H1 (cell line): ENCODE data around the gene NECTIN2. TPM values are rescaled to one million over a fixed set of nuclear protein-coding genes. Genes with fewer than 3 reads are reported as not detected.

ENCODE experiments used
- CTCF ChIA-PET: fragments of 300-600 bp; sonication (Branson Sonifier 250); formaldehyde crosslinking; loops from one replicate; lab custom pipeline; 2021; ENCODE audit not compliant: partially characterized antibody; lab: Charles Lee
- POLR2A ChIA-PET: fragments of 300-600 bp; sonication (Branson Sonifier 250); formaldehyde crosslinking; loops from one replicate; lab custom pipeline; 2021; ENCODE audit warnings: inconsistent platforms; ENCODE audit not compliant: partially characterized antibody; lab: Charles Lee
- DNase-seq, 2 experiments: peaks; one replicate each; pipeline versions ENCODE4 v3.0.0 to v3.0.0-alpha.2; 2010 to 2022; ENCODE audit warnings: low spot score in 2 of 2, low read depth in 1 of 2, mixed read lengths in 1 of 2
- FAIRE-seq: peaks from 2 replicates; lab custom pipeline; 2011; peaks lifted over from hg19 to GRCh38; lab: Jason Lieb, UNC
- H2AFZ ChIP-seq: 2 replicates; pipeline ENCODE4 v1.8.1; 2012; ENCODE audit warnings: low read length, inconsistent platforms
- H2AK5ac ChIP-seq: 2 replicates; pipeline ENCODE4 v1.6.1; 2013; ENCODE audit warnings: low read depth, low read length
- H2BK120ac ChIP-seq: replicated peaks from 2 replicates; pipeline ENCODE3; 2013; ENCODE audit warnings: low read depth, low read length, inconsistent platforms
- H2BK12ac ChIP-seq: 2 replicates; pipeline ENCODE4 v1.6.1; 2013; ENCODE audit warnings: low read depth, low read length
- H2BK15ac ChIP-seq: 2 replicates; pipeline ENCODE4 v1.6.1; 2013; ENCODE audit warnings: low read length
- H2BK20ac ChIP-seq: 2 replicates; pipeline ENCODE4 v1.6.1; 2013; ENCODE audit warnings: low read length
- H2BK5ac ChIP-seq: 2 replicates; pipeline ENCODE4 v1.6.1; 2013; ENCODE audit warnings: low read depth, low read length
- H3K14ac ChIP-seq: 2 replicates; pipeline ENCODE4 v1.6.1; 2013; ENCODE audit warnings: inconsistent platforms; ENCODE audit not compliant: insufficient read length
- H3K18ac ChIP-seq: 2 replicates; pipeline ENCODE4 v1.6.1; 2013; ENCODE audit warnings: low read length; ENCODE audit errors: extremely low read depth
- H3K23ac ChIP-seq: 2 replicates; pipeline ENCODE4 v1.6.1; 2013; ENCODE audit warnings: inconsistent platforms; ENCODE audit not compliant: insufficient read length
- H3K23me2 ChIP-seq: 2 replicates; pipeline ENCODE4 v1.6.1; 2013; ENCODE audit warnings: low read depth, low read length
- H3K27ac ChIP-seq: 2 replicates; pipeline ENCODE4 v1.6.1; 2011; ENCODE audit warnings: low read depth, low read length, inconsistent platforms
- H3K27me3 ChIP-seq, 4 experiments: replicated peaks in 1 of 4; 1 replicate in 1 of 4; 2 replicates in 3 of 4; pipeline versions ENCODE4 v1.6.1 to v1.8.1; 2011 to 2013; ENCODE audit warnings: low read length in 3 of 4, mild to moderate bottlenecking in 3 of 4, inconsistent platforms in 2 of 4, mixed read lengths in 2 of 4, moderate library complexity in 1 of 4; ENCODE audit not compliant: control insufficient read depth in 3 of 4, insufficient read depth in 3 of 4; ENCODE audit errors: extremely low read depth in 1 of 4
- H3K36me3 ChIP-seq, 4 experiments: 2 replicates each; pipeline versions ENCODE4 v1.6.1 to v1.8.1; 2011 to 2013; ENCODE audit warnings: mild to moderate bottlenecking in 4 of 4, low read length in 3 of 4, moderate library complexity in 2 of 4, control low read depth in 1 of 4, inconsistent platforms in 1 of 4; ENCODE audit not compliant: insufficient read depth in 4 of 4, control insufficient read depth in 2 of 4
- H3K4ac ChIP-seq: replicated peaks from 2 replicates; pipeline ENCODE3; 2013; ENCODE audit warnings: low read length, low read depth, mixed read lengths, inconsistent platforms; ENCODE audit not compliant: insufficient read length
- H3K4me1 ChIP-seq, 4 experiments: replicated peaks in 1 of 4; 1 replicate in 1 of 4; 2 replicates in 3 of 4; pipeline versions ENCODE4 v1.6.1 to v1.8.1; 2011 to 2013; ENCODE audit warnings: low read length in 3 of 4, inconsistent platforms in 2 of 4, mixed read lengths in 1 of 4; ENCODE audit not compliant: insufficient read depth in 4 of 4, control insufficient read depth in 3 of 4
- H3K4me2 ChIP-seq, 2 experiments: 2 replicates each; pipeline versions ENCODE4 v1.6.1 to v1.8.1; 2011 to 2013; ENCODE audit warnings: low read depth in 2 of 2, low read length in 2 of 2, control low read depth in 1 of 2, inconsistent platforms in 1 of 2, mild to moderate bottlenecking in 1 of 2; ENCODE audit not compliant: insufficient read depth in 1 of 2
- H3K4me3 ChIP-seq, 4 experiments: fragments of 200-600, 300-600 bp in 1 of 4; sonication (generic), shearing (Covaris generic), sonication (Bioruptor Twin) in 1 of 4; 2 replicates each; pipeline versions ENCODE4 v1.5.1 to v1.8.1; 2011 to 2016; ENCODE audit warnings: low read length in 4 of 4, low read depth in 3 of 4, control low read depth in 2 of 4, inconsistent platforms in 2 of 4, mild to moderate bottlenecking in 2 of 4, mixed read lengths in 1 of 4, moderate library complexity in 1 of 4; ENCODE audit not compliant: insufficient read depth in 2 of 4; ENCODE audit errors: extremely low read depth in 1 of 4
- H3K56ac ChIP-seq: replicated peaks from 2 replicates; pipeline ENCODE3; 2013; ENCODE audit warnings: low read depth, mild to moderate bottlenecking, mixed read lengths, low read length, inconsistent platforms; ENCODE audit not compliant: insufficient read length
- H3K79me1 ChIP-seq: 2 replicates; pipeline ENCODE4 v1.6.1; 2013; ENCODE audit warnings: low read depth, low read length, control low read depth
- H3K79me2 ChIP-seq, 2 experiments: 2 replicates each; pipeline versions ENCODE4 v1.6.1 to v1.8.1; 2012 to 2013; ENCODE audit warnings: low read length in 2 of 2, mild to moderate bottlenecking in 2 of 2, inconsistent platforms in 1 of 2; ENCODE audit not compliant: insufficient read depth in 2 of 2, control insufficient read depth in 1 of 2
- H3K9ac ChIP-seq, 4 experiments: replicated peaks in 1 of 4; 1 replicate in 1 of 4; 2 replicates in 3 of 4; pipeline versions ENCODE4 v1.6.1 to v1.8.1; 2011 to 2013; ENCODE audit warnings: low read depth in 3 of 4, low read length in 3 of 4, control low read depth in 2 of 4, mild to moderate bottlenecking in 2 of 4, moderate library complexity in 2 of 4, inconsistent platforms in 1 of 4; ENCODE audit errors: extremely low read depth in 1 of 4
- H3K9me3 ChIP-seq, 2 experiments: 2 replicates each; pipeline versions ENCODE4 v1.6.1 to v1.8.1; 2012 to 2013; ENCODE audit warnings: mild to moderate bottlenecking in 2 of 2, moderate library complexity in 2 of 2, control low read depth in 1 of 2, inconsistent platforms in 1 of 2, low read depth in 1 of 2, low read length in 1 of 2, mixed read lengths in 1 of 2; ENCODE audit not compliant: insufficient read depth in 2 of 2
- H4K20me1 ChIP-seq, 2 experiments: replicated peaks in 1 of 2; 2 replicates each; pipeline versions ENCODE3 to v1.8.1; 2011 to 2013; ENCODE audit warnings: inconsistent platforms in 2 of 2, low read length in 2 of 2, mild to moderate bottlenecking in 1 of 2; ENCODE audit not compliant: insufficient read depth in 2 of 2, control insufficient read depth in 1 of 2
- H4K5ac ChIP-seq: 2 replicates; pipeline ENCODE4 v1.6.1; 2013; ENCODE audit warnings: low read length, low read depth, mixed read lengths, inconsistent platforms; ENCODE audit not compliant: insufficient read length
- H4K8ac ChIP-seq: 2 replicates; pipeline ENCODE4 v1.8.0; 2013; ENCODE audit warnings: mild to moderate bottlenecking, moderate library complexity, low read length, inconsistent platforms; ENCODE audit not compliant: insufficient read depth; ENCODE audit errors: extremely low read depth
- H4K91ac ChIP-seq: replicated peaks from 2 replicates; pipeline ENCODE3; 2013; ENCODE audit warnings: low read length, mixed read lengths, inconsistent platforms; ENCODE audit not compliant: insufficient read length
- BACH1 ChIP-seq: IDR thresholded peaks from 2 replicates; pipeline ENCODE4 v1.6.1; 2012; ENCODE audit warnings: low read length, improper control_type of control experiment
- CHD2 ChIP-seq: IDR thresholded peaks from 2 replicates; pipeline ENCODE4 v1.6.1; 2012; ENCODE audit warnings: low read length, improper control_type of control experiment
- CREB1 ChIP-seq: IDR thresholded peaks from 2 replicates; pipeline ENCODE4 v1.6.1; 2012; ENCODE audit warnings: inconsistent platforms
- CTBP2 ChIP-seq: IDR thresholded peaks from 2 replicates; pipeline ENCODE4 v1.7.0; 2011; ENCODE audit warnings: borderline replicate concordance, mild to moderate bottlenecking, moderate library complexity, mixed read lengths, low read length; ENCODE audit not compliant: insufficient read depth, insufficient read length
- EP300 ChIP-seq, 2 experiments: IDR thresholded peaks; 1 replicate in 1 of 2; 2 replicates in 1 of 2; pipeline ENCODE4 v1.6.1; 2011 to 2012; ENCODE audit warnings: low read depth in 2 of 2, low read length in 2 of 2, mild to moderate bottlenecking in 2 of 2, borderline replicate concordance in 1 of 2, inconsistent platforms in 1 of 2, moderate library complexity in 1 of 2
- GABPA ChIP-seq: IDR thresholded peaks from 2 replicates; pipeline ENCODE4 v1.6.1; 2011; ENCODE audit warnings: mild to moderate bottlenecking, low read length, moderate library complexity, borderline replicate concordance; ENCODE audit not compliant: insufficient read depth
- HDAC6 ChIP-seq: IDR thresholded peaks from one replicate; pipeline ENCODE4 v1.7.1; 2012; ENCODE audit warnings: low read depth, mild to moderate bottlenecking, inconsistent platforms, low read length, moderate library complexity
- KDM5A ChIP-seq: fragments of 200-600 bp; IDR thresholded peaks from 2 replicates; pipeline ENCODE4 v1.7.1; 2012; ENCODE audit warnings: mild to moderate bottlenecking, low read length, inconsistent platforms, mixed read lengths
- RAD21 ChIP-seq, 2 experiments: IDR thresholded peaks in 1 of 2; conservative IDR thresholded peaks in 1 of 2; 2 replicates each; pipeline ENCODE4 v1.6.1; 2011; ENCODE audit warnings: low read depth in 2 of 2, low read length in 2 of 2, improper control_type of control experiment in 1 of 2, inconsistent platforms in 1 of 2, mild to moderate bottlenecking in 1 of 2, moderate library complexity in 1 of 2
- RXRA ChIP-seq: IDR thresholded peaks from 2 replicates; pipeline ENCODE4 v1.6.1; 2011; ENCODE audit warnings: low read depth, mild to moderate bottlenecking, low read length, moderate library complexity; ENCODE audit not compliant: insufficient read depth
- SIN3A ChIP-seq, 2 experiments: IDR thresholded peaks in 1 of 2; conservative IDR thresholded peaks in 1 of 2; 2 replicates each; pipeline ENCODE4 v1.6.1; 2011 to 2012; ENCODE audit warnings: low read length in 2 of 2, improper control_type of control experiment in 1 of 2, low read depth in 1 of 2, mild to moderate bottlenecking in 1 of 2
- SRF ChIP-seq: IDR thresholded peaks from 2 replicates; pipeline ENCODE4 v1.6.1; 2011; ENCODE audit warnings: mild to moderate bottlenecking, low read depth, low read length, moderate library complexity
- TEAD4 ChIP-seq: IDR thresholded peaks from 2 replicates; pipeline ENCODE4 v1.6.1; 2012; ENCODE audit warnings: low read depth, low read length, inconsistent platforms, mixed read lengths
- YY1 ChIP-seq: IDR thresholded peaks from 2 replicates; pipeline ENCODE4 v1.6.1; 2011; ENCODE audit warnings: low read depth, mild to moderate bottlenecking, low read length
- WGBS, 2 experiments: shearing (Covaris generic) in 1 of 2; methylation state at CpG; one replicate each; pipeline versions ENCODE4 v1.1.6 to v1.1.7; 2013 to 2015; ENCODE audit warnings: low lambda C conversion rate in 2 of 2, mixed read lengths in 2 of 2, inconsistent platforms in 1 of 2, low coverage in 1 of 2, missing lambda C conversion rate in 1 of 2; ENCODE audit not compliant: insufficient replicate concordance in 2 of 2, insufficient coverage in 1 of 2, insufficient read length in 1 of 2; ENCODE audit errors: extremely low coverage in 1 of 2, missing lambda C conversion rate in 1 of 2; 5-methylcytosine and 5-hydroxymethylcytosine counted together
- polyA plus RNA-seq, 7 experiments: library from polyadenylated mRNA; depleted of rRNA in 3 of 7; stranded (reverse) in 5 of 7; unstranded in 2 of 7; fragments of >200 nt in 5 of 7; fragments of 200-250 nt in 2 of 7; gene quantifications; 1 replicate in 5 of 7; 2 replicates in 1 of 7; 4 replicates in 1 of 7; pipeline versions ENCODE4 v1.2.1 to v1.2.3, GENCODE V29; 2011 to 2013; ENCODE audit warnings: missing spikeins in 2 of 7, mixed read lengths in 2 of 7
- total RNA-seq: library from RNA; stranded (reverse); fragmentation: NEBNext Ultra II Directional; extraction: Animal tissue kit (Norgen Biotek cat#: 25700); gene quantifications from 2 replicates; pipeline ENCODE4 v1.2.1, GENCODE V29; 2021

The NECTIN2 gene
- total and polyA plus RNA-seq, 2 of the 8 experiments (the other 6 are each of a cell fraction or from before 2014, with no cell fraction given), result 184 to 237 TPM

- peaks cover 0 to 3% (median 3%) of the 10 kb centered on the region in 4 experiments; a peak in 4 of 7 replicates for H3K27me3 ChIP-seq
- H3K36me3 ChIP-seq, result no peaks in the 10 kb centered on the region
- H2BK15ac ChIP-seq, result no peak overlapping the region
- no peak overlapping the region for H4K8ac ChIP-seq
- no peak overlapping the region for H3K56ac ChIP-seq
- ChIA-PET POLR2A (interaction anchor here (0.6 to 1.6 kb wide), 2 partner anchors 65 to 326 kb away, joined by 3 to 5 read pairs; partner anchors contain the start of gene APOE), CTCF (interaction anchor here (0.6 to 4.0 kb wide), 6 partner anchors 17 to 202 kb away, joined by 3 to 24 read pairs (median 8); no protein-coding TSS in a partner anchor)
- H3K4ac ChIP-seq, result no peak overlapping the region
- peaks cover 4% of the 10 kb centered on the region; the same call in 1 of the 2 replicates for H3K23me2 ChIP-seq
- no peaks in the 10 kb centered on the region for H4K20me1 ChIP-seq
- H2AK5ac ChIP-seq, result no peak overlapping the region
- H3K18ac ChIP-seq, result no peak overlapping the region
- no peak overlapping the region for H4K5ac ChIP-seq
- H3K4me3 ChIP-seq, result no peak overlapping the region
- H3K79me1 ChIP-seq, result no peaks in the 10 kb centered on the region
- H2BK20ac ChIP-seq, result no peak overlapping the region
- no peaks in the 10 kb centered on the region for H3K79me2 ChIP-seq
- WGBS, 2 experiments, result 90% methylated on average over 6 of the region's 7 CpGs; no CpG with 5 or more reads in 1 of the 2 experiments
- H3K9ac ChIP-seq, result no peak overlapping the region
- H3K9me3 ChIP-seq, result no peaks in the 10 kb centered on the region
- no peak overlapping the region for H3K4me2 ChIP-seq
- H3K4me1 ChIP-seq, result peaks cover 0 to 3% (median 0%) of the 10 kb centered on the region in 4 experiments; a peak in 3 of 7 replicates
- no peak overlapping the region for H2BK120ac ChIP-seq
- H2BK5ac ChIP-seq, result no peak overlapping the region
- H3K23ac ChIP-seq, result no peak overlapping the region
- no peak overlapping the region for H3K27ac ChIP-seq
- no peak for DNase-seq
- H4K91ac ChIP-seq, result no peak overlapping the region
- no peak overlapping the region for H2BK12ac ChIP-seq
- H2AFZ ChIP-seq, result no peak overlapping the region
- H3K14ac ChIP-seq, result no peak overlapping the region
- FAIRE-seq, result no peak
- TF ChIP-seq RXRA (no peak), TEAD4 (no peak), SRF (no peak), CHD2 (no peak), CREB1 (no peak), BACH1 (no peak), RAD21 (IDR thresholded peaks at IDR 0.05 in 1 of 2, conservative IDR thresholded peaks at IDR 0.05 in 1 of 2; ENCODE audit: low read depth in 2 of 2, low read length in 2 of 2) (no peak), SIN3A (conservative IDR thresholded peaks at IDR 0.05 in 1 of 2, IDR thresholded peaks at IDR 0.05 in 1 of 2; ENCODE audit: low read depth in 1 of 2, low read length in 2 of 2) (no peak), CTBP2 (no peak), KDM5A (no peak), EP300 (IDR thresholded peaks at IDR 0.05; ENCODE audit: borderline replicate concordance in 1 of 2, low read depth in 2 of 2, low read length in 2 of 2) (no peak), HDAC6 (no peak), GABPA (no peak), YY1 (no peak)
These were observed 5.3 kb upstream of the NECTIN2 start for GRCh38 chr19:44840811-44841210.
